ENCODE results near the gene FAM83B.
A peak's percentile ranks its signal among the peaks of the same experiment; 100 is the strongest.

Gene FAM83B

DNA sequence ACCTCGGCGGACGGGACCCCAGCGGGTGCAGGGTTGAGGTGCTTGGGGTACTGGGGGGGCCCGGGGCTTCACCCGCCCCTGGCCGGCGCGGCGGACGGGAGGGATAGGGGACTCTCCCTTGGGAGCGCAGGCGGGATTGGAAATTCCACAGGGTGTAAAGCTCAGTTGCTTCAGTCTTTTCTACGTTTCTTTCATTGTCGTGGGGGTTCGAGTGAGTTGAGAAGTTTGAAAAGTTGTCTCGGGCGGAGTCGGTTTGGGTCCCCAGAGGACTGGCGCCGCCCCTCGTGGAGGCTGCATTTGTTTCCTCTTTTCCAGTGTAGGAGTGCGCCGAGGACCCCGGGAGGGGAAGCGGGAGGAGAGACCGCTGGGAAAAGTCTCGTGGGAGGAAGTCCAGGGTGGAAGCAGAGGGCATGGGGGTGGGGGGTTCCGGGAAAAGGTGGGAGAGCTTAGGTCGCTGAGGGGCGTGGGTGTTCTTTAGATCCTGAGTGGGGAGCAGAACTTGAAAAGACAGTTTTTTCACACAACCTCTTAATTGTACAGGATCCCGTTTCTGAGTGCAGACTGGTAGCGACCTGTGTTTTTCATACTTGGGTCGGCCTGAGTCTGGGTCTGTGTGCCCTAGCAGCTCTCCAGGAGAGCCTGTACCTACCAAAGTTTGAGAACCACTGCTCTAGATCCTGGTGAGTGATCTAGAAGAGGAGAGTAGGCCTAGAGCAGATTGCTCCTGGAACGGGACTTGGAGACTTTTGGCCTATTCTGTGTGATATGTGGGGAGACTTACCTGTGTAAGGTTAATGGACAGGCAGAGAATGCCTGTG, 495 bp downstream of the FAM83B start:
- H3K36me3 ChIP-seq (ENCODE audit: low read depth), result peaks cover 5% of the 10 kb centered on the region; the same call in 1 of the 2 replicates
- H3K9me3 ChIP-seq (ENCODE audit: severe bottlenecking), result no peaks in the 10 kb centered on the region
- TF ChIP-seq, protein P1, sequence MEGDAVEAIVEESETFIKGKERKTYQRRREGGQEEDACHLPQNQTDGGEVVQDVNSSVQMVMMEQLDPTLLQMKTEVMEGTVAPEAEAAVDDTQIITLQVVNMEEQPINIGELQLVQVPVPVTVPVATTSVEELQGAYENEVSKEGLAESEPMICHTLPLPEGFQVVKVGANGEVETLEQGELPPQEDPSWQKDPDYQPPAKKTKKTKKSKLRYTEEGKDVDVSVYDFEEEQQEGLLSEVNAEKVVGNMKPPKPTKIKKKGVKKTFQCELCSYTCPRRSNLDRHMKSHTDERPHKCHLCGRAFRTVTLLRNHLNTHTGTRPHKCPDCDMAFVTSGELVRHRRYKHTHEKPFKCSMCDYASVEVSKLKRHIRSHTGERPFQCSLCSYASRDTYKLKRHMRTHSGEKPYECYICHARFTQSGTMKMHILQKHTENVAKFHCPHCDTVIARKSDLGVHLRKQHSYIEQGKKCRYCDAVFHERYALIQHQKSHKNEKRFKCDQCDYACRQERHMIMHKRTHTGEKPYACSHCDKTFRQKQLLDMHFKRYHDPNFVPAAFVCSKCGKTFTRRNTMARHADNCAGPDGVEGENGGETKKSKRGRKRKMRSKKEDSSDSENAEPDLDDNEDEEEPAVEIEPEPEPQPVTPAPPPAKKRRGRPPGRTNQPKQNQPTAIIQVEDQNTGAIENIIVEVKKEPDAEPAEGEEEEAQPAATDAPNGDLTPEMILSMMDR (IDR thresholded peaks at IDR 0.05; ENCODE audit: poor library complexity, severe bottlenecking), result no peak
- ATAC-seq (ENCODE audit: low read depth) (peak; percentile 26), DNase-seq (ENCODE audit: low spot score) (no peak)
- H3K27ac ChIP-seq (ENCODE audit: poor library complexity, severe bottlenecking), result peak overlapping the region; percentile 92
- H3K4me1 ChIP-seq (ENCODE audit: insufficient read depth, poor library complexity, severe bottlenecking), result peaks cover 17% of the 10 kb centered on the region
- no peaks in the 10 kb centered on the region for H3K27me3 ChIP-seq (ENCODE audit: insufficient read depth, poor library complexity, severe bottlenecking)
- peak overlapping the region; percentile 73 for H3K4me3 ChIP-seq (ENCODE audit: severe bottlenecking)

DNA sequence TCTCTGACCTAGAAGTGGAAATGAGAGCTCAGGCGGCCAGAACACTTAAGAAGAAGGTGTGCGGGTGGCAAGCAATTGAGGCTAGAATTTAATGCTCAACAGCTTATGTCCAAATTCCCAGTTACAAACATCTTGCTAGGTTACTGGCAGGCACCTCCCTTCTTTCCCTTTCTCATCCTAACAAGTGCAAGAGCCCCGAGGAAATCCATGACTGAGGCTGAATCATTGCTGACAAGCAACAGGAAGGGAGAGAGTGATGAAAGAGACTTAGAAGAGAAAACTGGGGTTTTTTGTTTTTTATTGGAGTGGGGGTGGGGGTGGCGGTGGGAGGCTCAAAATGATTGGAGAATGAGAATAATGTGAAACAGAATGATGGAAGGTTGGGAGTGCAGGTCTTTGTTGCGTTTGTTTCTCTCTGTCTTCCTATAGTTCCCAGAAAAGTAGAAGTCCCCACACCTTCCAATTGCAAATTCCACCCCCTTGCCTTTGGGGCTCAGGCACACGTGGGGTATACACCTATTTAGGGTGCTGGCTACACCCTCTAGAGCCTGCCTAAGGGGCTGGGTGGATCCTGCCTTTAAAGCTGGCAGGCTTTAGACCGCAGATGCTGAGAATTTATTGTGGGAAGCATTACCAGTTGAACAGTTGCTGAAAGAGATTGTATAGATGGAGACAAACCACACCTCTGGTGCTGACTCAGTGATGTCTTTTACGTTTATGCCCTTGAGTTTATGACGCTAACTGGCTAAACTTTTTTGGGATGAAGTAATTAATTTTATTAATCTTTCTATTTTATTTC, 1.4 kb downstream of the FAM83B start:
- Histone ChIP-seq H3K4me3 (ENCODE audit: severe bottlenecking) (peak overlapping the region; percentile 73), H3K9me3 (ENCODE audit: severe bottlenecking) (no peaks in the 10 kb centered on the region), H3K27me3 (ENCODE audit: insufficient read depth, poor library complexity, severe bottlenecking) (no peaks in the 10 kb centered on the region), H3K27ac (ENCODE audit: poor library complexity, severe bottlenecking) (peak overlapping the region; percentile 92), H3K36me3 (ENCODE audit: low read depth) (peaks cover 12% of the 10 kb centered on the region), H3K4me1 (ENCODE audit: insufficient read depth, poor library complexity, severe bottlenecking) (peaks cover 17% of the 10 kb centered on the region)
- DNase-seq (ENCODE audit: low spot score) (peak; percentile 76), ATAC-seq (ENCODE audit: low read depth) (peak; percentile 60)
- TF ChIP-seq, protein P1 (IDR thresholded peaks at IDR 0.05; ENCODE audit: poor library complexity, severe bottlenecking), result no peak

DNA sequence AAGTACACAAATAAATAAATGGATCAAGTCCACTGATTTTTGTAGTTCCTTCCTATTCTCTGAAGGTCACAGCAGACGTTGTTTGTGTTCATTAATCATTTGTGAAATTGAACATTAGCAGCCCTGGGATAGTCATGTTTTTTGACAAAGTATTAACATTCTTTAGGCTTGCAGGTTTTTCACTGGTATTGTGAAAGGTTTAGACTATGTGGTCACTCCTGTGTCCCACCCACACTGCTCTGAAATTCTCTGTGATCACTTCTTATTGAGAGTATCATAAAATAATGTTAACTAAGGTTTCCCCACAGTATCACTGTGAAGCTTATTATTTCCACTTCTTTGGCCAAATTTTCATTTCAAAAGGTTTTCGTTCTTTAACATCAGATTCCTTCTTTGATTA, 3.5 kb downstream of the FAM83B start:
- no peak overlapping the region for H3K4me3 ChIP-seq (ENCODE audit: severe bottlenecking)
- peaks cover 19% of the 10 kb centered on the region for H3K4me1 ChIP-seq (ENCODE audit: insufficient read depth, poor library complexity, severe bottlenecking)
- TF ChIP-seq, protein P1 (IDR thresholded peaks at IDR 0.05; ENCODE audit: poor library complexity, severe bottlenecking), result no peak
- no peak for DNase-seq (ENCODE audit: low spot score)
- H3K36me3 ChIP-seq (ENCODE audit: low read depth), result peaks cover 33% of the 10 kb centered on the region
- H3K27me3 ChIP-seq (ENCODE audit: insufficient read depth, poor library complexity, severe bottlenecking), result no peaks in the 10 kb centered on the region
- no peak for ATAC-seq (ENCODE audit: low read depth)
- H3K27ac ChIP-seq (ENCODE audit: poor library complexity, severe bottlenecking), result no peak overlapping the region
- H3K9me3 ChIP-seq (ENCODE audit: severe bottlenecking), result no peaks in the 10 kb centered on the region

DNA sequence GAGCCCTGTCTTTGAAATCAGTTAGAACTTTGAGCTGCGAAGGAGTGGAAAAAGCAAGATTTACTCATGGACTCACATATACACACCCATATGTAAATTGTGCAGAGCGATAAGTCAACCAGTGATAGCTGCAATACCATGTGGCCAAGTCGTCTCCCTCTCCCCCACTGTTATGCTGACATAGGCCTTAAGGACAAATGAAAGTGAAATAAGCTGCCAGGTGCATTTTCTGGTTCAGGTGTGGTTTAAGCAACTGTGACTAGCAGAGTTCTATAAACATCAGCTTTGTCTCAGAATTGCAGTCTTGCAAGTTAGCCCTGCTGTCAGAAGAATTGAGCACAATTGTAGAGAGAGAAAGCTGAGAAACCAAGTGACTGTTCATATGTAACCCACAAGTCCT, 9.6 kb downstream of the FAM83B start:
- peaks cover 32% of the 10 kb centered on the region for H3K36me3 ChIP-seq (ENCODE audit: low read depth)
- H3K9me3 ChIP-seq (ENCODE audit: severe bottlenecking), result no peaks in the 10 kb centered on the region
- H3K4me1 ChIP-seq (ENCODE audit: insufficient read depth, poor library complexity, severe bottlenecking), result peaks cover 34% of the 10 kb centered on the region
- no peak overlapping the region for H3K4me3 ChIP-seq (ENCODE audit: severe bottlenecking)
- no peak overlapping the region for H3K27ac ChIP-seq (ENCODE audit: poor library complexity, severe bottlenecking)
- ATAC-seq (ENCODE audit: low read depth), result peak; percentile 40; the same call in 2 of the 3 replicates
- H3K27me3 ChIP-seq (ENCODE audit: insufficient read depth, poor library complexity, severe bottlenecking), result no peaks in the 10 kb centered on the region
- DNase-seq (ENCODE audit: low spot score), result no peak
- TF ChIP-seq, protein P1 (IDR thresholded peaks at IDR 0.05; ENCODE audit: poor library complexity, severe bottlenecking), result no peak
